Progenitor cell of endocrine pancreas (in vitro differentiated cells): ENCODE data around the gene MECP2. TPM values are rescaled to one million over a fixed set of nuclear protein-coding genes. Genes with fewer than 3 reads are reported as not detected.

ENCODE experiments used
- DNase-seq: peaks from one replicate; pipeline ENCODE4 v3.0.0; 2021; ENCODE audit warnings: low spot score; ENCODE audit not compliant: unreplicated experiment
- H3K27ac Mint-ChIP-seq: 2 replicates; pipeline ENCODE4 v1.8.0; 2021; ENCODE audit warnings: mild to moderate bottlenecking, moderate library complexity, mixed read lengths
- H3K27me3 Mint-ChIP-seq: 2 replicates; pipeline ENCODE4 v1.8.0; 2021; ENCODE audit warnings: mixed read lengths
- H3K36me3 Mint-ChIP-seq: 2 replicates; pipeline ENCODE4 v1.8.0; 2022; ENCODE audit warnings: mixed read lengths; ENCODE audit not compliant: insufficient read depth
- H3K4me1 Mint-ChIP-seq: 2 replicates; pipeline ENCODE4 v1.8.0; 2021; ENCODE audit warnings: low read depth, mixed read lengths
- H3K4me3 Mint-ChIP-seq: 2 replicates; pipeline ENCODE4 v1.8.0; 2021; ENCODE audit warnings: low read depth, mild to moderate bottlenecking, moderate library complexity, mixed read lengths
- H3K9me3 Mint-ChIP-seq: 2 replicates; pipeline ENCODE4 v1.8.0; 2021; ENCODE audit warnings: low read depth, mixed read lengths
- CTCF ChIP-seq: fragments of 200-600 bp; sonication (generic); IDR thresholded peaks from one replicate; pipeline ENCODE4 v1.5.0; 2021; ENCODE audit warnings: antibody characterized with exemption, mild to moderate bottlenecking; ENCODE audit not compliant: unreplicated experiment
- total RNA-seq: library from RNA; stranded (reverse); gene quantifications from 2 replicates; pipeline ENCODE4 v1.2.1, GENCODE V29; 2021

The MECP2 gene
- total RNA-seq, 1 donor from 2014 or later: 47.6 TPM

GRCh38 chrX:154020536-154021115 lies 76.9 kb downstream of the MECP2 start:
- H3K9me3 Mint-ChIP-seq: peaks cover 4% of the 10 kb centered on the region
- H3K4me1 Mint-ChIP-seq: peaks cover 19% of the 10 kb centered on the region
- peaks cover 4% of the 10 kb centered on the region for H3K36me3 Mint-ChIP-seq
- H3K4me3 Mint-ChIP-seq: peak overlapping the region; percentile 73
- no peak for DNase-seq
- H3K27ac Mint-ChIP-seq: peak overlapping the region; percentile 91
- H3K27me3 Mint-ChIP-seq: no peaks in the 10 kb centered on the region
- TF ChIP-seq CTCF: no peak

GRCh38 chrX:154019633-154020528 lies 77.6 kb downstream of the MECP2 start, which contains the start of gene IRAK1:
Gene IRAK1, minus strand, starts transcription at chrX:154019902. Its CDS starts 90 bp downstream, at chrX:154019812.
- peak; percentile 27 for DNase-seq
- peaks cover 19% of the 10 kb centered on the region for H3K4me1 Mint-ChIP-seq
- H3K36me3 Mint-ChIP-seq: peaks cover 4% of the 10 kb centered on the region
- H3K27ac Mint-ChIP-seq: peak within 1 kb of the TSS; percentile 91
- H3K9me3 Mint-ChIP-seq: peaks cover 4% of the 10 kb centered on the region
- TF ChIP-seq CTCF: no peak
- H3K27me3 Mint-ChIP-seq: no peaks in the 10 kb centered on the region
- H3K4me3 Mint-ChIP-seq: peak within 1 kb of the TSS; percentile 78

DNA sequence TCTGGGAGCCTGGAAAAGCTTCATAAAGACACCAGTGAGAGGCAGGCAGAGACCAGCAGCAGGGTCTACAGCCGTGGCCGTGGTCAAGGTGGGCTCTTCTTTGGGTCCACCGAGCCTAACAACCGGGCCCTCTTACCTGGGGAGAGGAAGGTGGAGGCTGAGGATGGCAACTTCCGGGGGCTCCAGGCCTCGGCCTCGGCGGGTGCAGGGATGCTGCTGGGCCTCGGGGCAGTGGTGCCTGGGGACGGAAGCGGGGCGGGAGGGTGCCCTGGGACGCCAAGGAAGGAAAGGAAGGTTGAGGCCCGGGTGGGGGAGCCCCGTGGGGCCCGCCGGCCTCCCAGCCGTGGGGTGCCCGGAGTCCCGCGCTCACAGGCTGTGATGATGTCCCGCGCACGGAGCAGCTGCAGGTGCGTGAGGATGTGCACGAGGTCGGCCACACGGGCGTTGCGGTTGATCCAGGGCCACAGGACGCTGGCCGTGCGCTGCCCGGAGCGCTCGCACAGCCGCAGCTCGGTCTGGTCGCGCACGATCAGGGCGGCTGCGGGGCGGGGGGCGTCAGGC lies 78.4 kb downstream of the MECP2 start:
- H3K4me3 Mint-ChIP-seq: peak overlapping the region; percentile 78
- no peak for DNase-seq
- H3K9me3 Mint-ChIP-seq: peaks cover 4% of the 10 kb centered on the region
- peak overlapping the region; percentile 78 for H3K27ac Mint-ChIP-seq
- TF ChIP-seq CTCF: no peak
- peaks cover 4% of the 10 kb centered on the region for H3K36me3 Mint-ChIP-seq
- H3K27me3 Mint-ChIP-seq: no peaks in the 10 kb centered on the region
- peaks cover 19% of the 10 kb centered on the region for H3K4me1 Mint-ChIP-seq

- peak overlapping the region; percentile 78 for H3K4me3 Mint-ChIP-seq
- peaks cover 4% of the 10 kb centered on the region for H3K9me3 Mint-ChIP-seq
- no peak for DNase-seq
- TF ChIP-seq CTCF: no peak
- peaks cover 4% of the 10 kb centered on the region for H3K36me3 Mint-ChIP-seq
- H3K4me1 Mint-ChIP-seq: peaks cover 19% of the 10 kb centered on the region
- H3K27me3 Mint-ChIP-seq: no peaks in the 10 kb centered on the region
- peak overlapping the region; percentile 78 for H3K27ac Mint-ChIP-seq
These were observed 78.9 kb downstream of the MECP2 start for GRCh38 chrX:154018518-154019060.

DNA sequence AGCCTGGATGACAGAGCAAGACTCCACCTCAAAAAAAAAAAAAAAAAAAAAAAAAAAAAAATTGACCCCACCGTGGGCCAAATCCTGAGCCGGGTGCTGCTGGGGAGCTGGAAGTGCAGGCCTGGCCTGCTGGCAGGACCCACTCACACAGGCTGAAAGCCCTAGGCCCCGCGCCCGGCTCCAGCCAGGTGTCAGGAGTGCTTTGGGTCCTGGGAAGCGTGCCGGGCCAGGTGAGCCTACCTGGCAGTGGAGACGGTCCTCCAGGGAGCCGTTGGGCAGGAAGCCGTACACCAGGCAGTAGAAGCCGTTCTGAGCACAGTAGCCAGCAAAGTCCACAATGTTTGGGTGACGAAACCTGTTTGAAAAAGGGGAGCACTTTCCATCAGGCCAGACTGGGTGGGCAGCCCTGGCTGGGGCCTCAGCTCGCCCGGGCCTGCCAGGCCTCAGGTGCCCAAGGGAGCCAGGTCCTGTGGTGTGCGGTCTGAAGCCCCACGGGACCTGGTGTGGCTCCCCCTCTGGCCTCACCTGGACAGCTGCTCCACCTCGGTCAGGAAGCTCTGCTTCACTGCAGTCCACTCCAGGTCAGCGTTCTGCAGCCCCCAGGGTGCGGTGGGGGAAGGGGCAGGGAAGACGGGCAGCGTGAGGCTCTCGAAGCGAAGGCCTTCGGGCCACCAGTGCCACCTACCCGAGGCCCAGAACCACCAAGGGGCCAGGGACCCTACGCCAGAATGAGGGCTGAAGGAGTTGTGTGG lies 79.6 kb downstream of the MECP2 start:
- Mint-ChIP-seq H3K4me1 (peaks cover 15% of the 10 kb centered on the region), H3K9me3 (peaks cover under 1% of the 10 kb centered on the region), H3K27me3 (no peaks in the 10 kb centered on the region), H3K36me3 (peaks cover 4% of the 10 kb centered on the region), H3K27ac (no peak overlapping the region), H3K4me3 (peak overlapping the region; percentile 40)
- no peak for TF ChIP-seq CTCF
- DNase-seq: no peak
